Omental fat pad (tissue), 4 donors: ENCODE measurements around the gene CXCL5. TPM values are rescaled to one million over a fixed set of nuclear protein-coding genes. Genes with fewer than 3 reads are reported as not detected.
"Not testable (repeated sequence)": the region's sequence is repeated elsewhere in the genome, so short reads cannot be mapped to it uniquely, and the experiment has no call there.

Experiments
- ATAC-seq: fragments of 150-250 bp; one replicate; pipeline ENCODE4 v1.9.1; 2016; ENCODE audit warnings: mild to moderate bottlenecking, moderate library complexity; ENCODE audit not compliant: low FRiP score
- DNase-seq: peaks from one replicate; pipeline ENCODE4 v3.0.0-alpha.2; 2019; ENCODE audit warnings: low spot score
- CTCF ChIP-seq, 3 donors: fragments of 450-650 bp; IDR thresholded peaks; one replicate each; pipeline ENCODE4 v1.5.1; 2016 to 2017; ENCODE audit warnings: antibody characterized with exemption in 3 of 3, mild to moderate bottlenecking in 3 of 3, moderate library complexity in 2 of 3
- total RNA-seq, 4 donors: library from RNA; depleted of rRNA; stranded (reverse); fragments of >200 nt; gene quantifications; one replicate each; pipeline ENCODE4 v1.1.0, GENCODE V29; 2016

Gene CXCL5
- total RNA-seq, 4 donors from 2014 or later = 0.56 to 1.8 TPM; not detected in 2

- DNase-seq = no peak
- ATAC-seq = no peak
- no peak for TF ChIP-seq CTCF (IDR thresholded peaks at IDR 0.05)
Measured at GRCh38 chr4:73962724-73963123, 35.8 kb downstream of the CXCL5 start.

GRCh38 chr4:73959041-73959440 is 39.4 kb downstream of the CXCL5 start:
- not testable (repeated sequence) for DNase-seq, ATAC-seq

GRCh38 chr4:73952352-73952751 is 46.1 kb downstream of the CXCL5 start:
- ATAC-seq = no peak
- TF ChIP-seq CTCF (IDR thresholded peaks at IDR 0.05) = no peak
- DNase-seq = no peak

GRCh38 chr4:73950376-73950920 is 48.0 kb downstream of the CXCL5 start:
- not testable (repeated sequence) for DNase-seq, ATAC-seq

GRCh38 chr4:73948990-73949706 is 49.3 kb downstream of the CXCL5 start:
- no peak for ATAC-seq
- DNase-seq = no peak
- TF ChIP-seq CTCF (IDR thresholded peaks at IDR 0.05) = no peak

- no peak for TF ChIP-seq CTCF (IDR thresholded peaks at IDR 0.05)
- no peak for ATAC-seq
- DNase-seq = no peak
Measured at GRCh38 chr4:73948291-73948690, 50.2 kb downstream of the CXCL5 start.

GRCh38 chr4:73947239-73947985 is 51.1 kb downstream of the CXCL5 start:
- DNase-seq = no peak
- no peak for ATAC-seq
- no peak for TF ChIP-seq CTCF (IDR thresholded peaks at IDR 0.05)
